Endothelial cell of umbilical vein (primary cell): ENCODE measurements around the gene ERG. TPM values are rescaled to one million over a fixed set of nuclear protein-coding genes. Genes with fewer than 3 reads are reported as not detected.

ENCODE experiments used
- BruUV-seq: library from RNA; stranded (reverse); fragments of 400-500 nt; replicated peaks from 2 replicates; lab custom pipeline; 2021; lab: Mats Ljungman, UMichigan
- CTCF ChIA-PET: fragments of 300-600, 350-600 bp; sonication (Branson Sonifier 250); formaldehyde crosslinking; loops from one replicate; lab custom pipeline; 2021; ENCODE audit warnings: antibody characterized with exemption, inconsistent platforms; lab: Charles Lee
- POLR2A ChIA-PET: fragments of 300-600, 350-600 bp; sonication (Branson Sonifier 250); formaldehyde crosslinking; loops from one replicate; lab custom pipeline; 2021; ENCODE audit warnings: antibody characterized with exemption, inconsistent platforms; lab: Charles Lee
- DNase-seq: peaks from one replicate; pipeline ENCODE4 v3.0.0-alpha.2; 2011; ENCODE audit warnings: low read depth, low spot score
- FAIRE-seq: peaks from 2 replicates; lab custom pipeline; 2011; peaks lifted over from hg19 to GRCh38; lab: Jason Lieb, UNC
- H2AFZ ChIP-seq: 2 replicates; pipeline ENCODE4 v1.6.0; 2012; ENCODE audit warnings: low read depth, low read length, control low read depth, inconsistent platforms
- H3K27ac ChIP-seq: 2 replicates; pipeline ENCODE4 v1.5.1; 2011; ENCODE audit warnings: low read depth, mild to moderate bottlenecking, control low read depth, low read length, moderate library complexity; ENCODE audit not compliant: insufficient read depth
- H3K27me3 ChIP-seq, 2 experiments: 2 replicates each; pipeline versions ENCODE4 v1.6.0 to v1.6.1; 2011; ENCODE audit warnings: low read length in 2 of 2, mixed read lengths in 1 of 2; ENCODE audit not compliant: control insufficient read depth in 2 of 2, insufficient read depth in 2 of 2
- H3K36me3 ChIP-seq, 2 experiments: 2 replicates in 1 of 2; 3 replicates in 1 of 2; pipeline ENCODE4 v1.5.1; 2011; ENCODE audit warnings: low read length in 2 of 2, mild to moderate bottlenecking in 1 of 2, moderate library complexity in 1 of 2; ENCODE audit not compliant: control insufficient read depth in 2 of 2, insufficient read depth in 2 of 2; ENCODE audit errors: extremely low read depth in 1 of 2
- H3K4me1 ChIP-seq: 3 replicates; pipeline ENCODE4 v1.5.1; 2011; ENCODE audit warnings: mild to moderate bottlenecking, low read length; ENCODE audit not compliant: control insufficient read depth, insufficient read depth; ENCODE audit errors: extremely low read depth
- H3K4me2 ChIP-seq: 2 replicates; pipeline ENCODE4 v1.6.1; 2011; ENCODE audit warnings: low read length, control low read depth, mixed read lengths; ENCODE audit not compliant: insufficient read depth
- H3K4me3 ChIP-seq, 3 experiments: fragments of 200-600 bp in 1 of 3; sonication (generic), shearing (Covaris generic) in 1 of 3; replicated peaks in 1 of 3; 2 replicates each; pipeline ENCODE4 v1.5.1; 2011 to 2016; ENCODE audit warnings: control low read depth in 3 of 3, low read length in 3 of 3, mild to moderate bottlenecking in 2 of 3, inconsistent platforms in 1 of 3, low read depth in 1 of 3, moderate library complexity in 1 of 3; ENCODE audit not compliant: insufficient read depth in 1 of 3
- H3K79me2 ChIP-seq: 2 replicates; pipeline ENCODE4 v1.6.0; 2012; ENCODE audit warnings: low read length, inconsistent platforms; ENCODE audit not compliant: control insufficient read depth, insufficient read depth
- H3K9ac ChIP-seq: replicated peaks from 2 replicates; pipeline ENCODE3; 2011; ENCODE audit warnings: low read length, control low read depth; ENCODE audit not compliant: insufficient read depth; ENCODE audit errors: extremely low read depth
- H3K9me1 ChIP-seq: replicated peaks from 3 replicates; pipeline ENCODE4 v1.6.0; 2011; ENCODE audit warnings: mild to moderate bottlenecking, low read length; ENCODE audit not compliant: control insufficient read depth, insufficient read depth; ENCODE audit errors: extremely low read depth
- H3K9me3 ChIP-seq: replicated peaks from 2 replicates; pipeline ENCODE4 v1.5.1; 2012; ENCODE audit warnings: low read length, inconsistent platforms; ENCODE audit not compliant: control insufficient read depth, insufficient read depth
- H4K20me1 ChIP-seq: replicated peaks from 2 replicates; pipeline ENCODE3; 2011; ENCODE audit warnings: mild to moderate bottlenecking, low read length; ENCODE audit not compliant: control insufficient read depth, insufficient read depth; ENCODE audit errors: extremely low read depth
- EZH2 ChIP-seq: IDR thresholded peaks from 2 replicates; pipeline ENCODE4 v1.6.1; 2012; ENCODE audit warnings: borderline replicate concordance, low read depth, mild to moderate bottlenecking, moderate library complexity, low read length, inconsistent platforms; ENCODE audit not compliant: severe bottlenecking
- FOS ChIP-seq: IDR thresholded peaks from 2 replicates; pipeline ENCODE4 v1.6.1; 2011; ENCODE audit warnings: mild to moderate bottlenecking, low read length, moderate library complexity, borderline replicate concordance; ENCODE audit not compliant: insufficient read depth
- GATA2 ChIP-seq: IDR thresholded peaks from 2 replicates; pipeline ENCODE4 v1.7.0; 2011; ENCODE audit warnings: low read depth, mild to moderate bottlenecking, moderate library complexity, mixed read lengths, low read length; ENCODE audit not compliant: insufficient read length, insufficient read depth
- JUN ChIP-seq: IDR thresholded peaks from 2 replicates; pipeline ENCODE4 v1.6.1; 2011; ENCODE audit warnings: borderline replicate concordance, low read depth; ENCODE audit not compliant: insufficient read length, insufficient read depth
- MYC ChIP-seq: IDR thresholded peaks from one replicate; pipeline ENCODE4 v1.6.1; 2011; ENCODE audit warnings: mild to moderate bottlenecking, low read depth, low read length
- POLR2A ChIP-seq: IDR thresholded peaks from 2 replicates; pipeline ENCODE4 v1.6.1; 2012; ENCODE audit warnings: low read depth, mild to moderate bottlenecking, control low read depth, low read length
- POLR2AphosphoS5 ChIP-seq: IDR thresholded peaks from 2 replicates; pipeline ENCODE4 v1.6.1; 2012; ENCODE audit warnings: low read depth, mild to moderate bottlenecking, control low read depth, low read length, moderate library complexity; ENCODE audit not compliant: insufficient read depth
- dilution Hi-C: fragments of 300-500 bp; cut with MboI; formaldehyde crosslinking; loops from one replicate; pipeline ENCODE4 v1.15.0; 2019; ENCODE audit warnings: low sequenced_read_pairs; ENCODE audit not compliant: extremely low pct_ligation_motif_present
- intact Hi-C: fragments of 100-400 bp; cut with micrococcal nuclease; formaldehyde crosslinking; loops from one replicate; pipeline ENCODE4 v1.10.0; 2022
- polyA plus RNA-seq, 4 experiments: library from polyadenylated mRNA; depleted of rRNA in 3 of 4; stranded (reverse) in 3 of 4; unstranded in 1 of 4; fragments of >200 nt; gene quantifications; 2 replicates each; pipeline versions ENCODE4 v1.2.1 to v1.2.3, GENCODE V29; 2011 to 2012; ENCODE audit warnings: missing spikeins in 1 of 4
- total RNA-seq: library from RNA; stranded (reverse); gene quantifications from 2 replicates; pipeline ENCODE4 v1.2.3, GENCODE V29; 2021
- TF ChIP-seq, protein P1 (sequence below): IDR thresholded peaks from 2 replicates; pipeline ENCODE4 v1.6.1; 2011; ENCODE audit not compliant: insufficient read depth, insufficient read length
- TF ChIP-seq, protein P2 (sequence below), 2 donors: IDR thresholded peaks; 1 replicate in 1 of 2; 2 replicates in 1 of 2; pipeline ENCODE4 v1.5.1; 2011; ENCODE audit warnings: low read length in 2 of 2, mild to moderate bottlenecking in 2 of 2, moderate library complexity in 2 of 2, control low read depth in 1 of 2, inconsistent platforms in 1 of 2, low read depth in 1 of 2; ENCODE audit not compliant: insufficient read depth in 1 of 2; ENCODE audit errors: extremely low read depth in 1 of 2

ERG gene
- total and polyA plus RNA-seq, 2 donors (not counting 3 experiments of a cell fraction or from before 2014, with no cell fraction given) = 173 to 210 TPM

GRCh38 chr21:38334866-38335265 lies 163.4 kb downstream of the ERG start:
- dilution Hi-C loops = no loop called here
- Histone ChIP-seq H3K4me2 (no peak overlapping the region), H2AFZ (no peak overlapping the region), H3K9ac (no peak overlapping the region), H3K9me1 (no peaks in the 10 kb centered on the region), H3K27ac (no peak overlapping the region), H3K79me2 (no peaks in the 10 kb centered on the region), H4K20me1 (no peaks in the 10 kb centered on the region), H3K36me3 (no peaks in the 10 kb centered on the region), H3K4me3 (no peak overlapping the region), H3K9me3 (no peaks in the 10 kb centered on the region), H3K27me3 (no peaks in the 10 kb centered on the region), H3K4me1 (no peaks in the 10 kb centered on the region)
- DNase-seq (no peak), FAIRE-seq (no peak)
- intact Hi-C loops = loop anchor here (1.0 kb wide), 1 partner anchor 116 kb away; no protein-coding TSS in a partner anchor
- BruUV-seq = no TSS peak
- no peak for TF ChIP-seq MYC
- TF ChIP-seq POLR2AphosphoS5 = no peak
- TF ChIP-seq POLR2A = no peak
- no peak for TF ChIP-seq JUN
- no peak for TF ChIP-seq FOS
- TF ChIP-seq EZH2 = no peak
- TF ChIP-seq GATA2 = no peak
- TF ChIP-seq, protein P1, sequence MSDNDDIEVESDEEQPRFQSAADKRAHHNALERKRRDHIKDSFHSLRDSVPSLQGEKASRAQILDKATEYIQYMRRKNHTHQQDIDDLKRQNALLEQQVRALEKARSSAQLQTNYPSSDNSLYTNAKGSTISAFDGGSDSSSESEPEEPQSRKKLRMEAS = no peak
- TF ChIP-seq, protein P2, sequence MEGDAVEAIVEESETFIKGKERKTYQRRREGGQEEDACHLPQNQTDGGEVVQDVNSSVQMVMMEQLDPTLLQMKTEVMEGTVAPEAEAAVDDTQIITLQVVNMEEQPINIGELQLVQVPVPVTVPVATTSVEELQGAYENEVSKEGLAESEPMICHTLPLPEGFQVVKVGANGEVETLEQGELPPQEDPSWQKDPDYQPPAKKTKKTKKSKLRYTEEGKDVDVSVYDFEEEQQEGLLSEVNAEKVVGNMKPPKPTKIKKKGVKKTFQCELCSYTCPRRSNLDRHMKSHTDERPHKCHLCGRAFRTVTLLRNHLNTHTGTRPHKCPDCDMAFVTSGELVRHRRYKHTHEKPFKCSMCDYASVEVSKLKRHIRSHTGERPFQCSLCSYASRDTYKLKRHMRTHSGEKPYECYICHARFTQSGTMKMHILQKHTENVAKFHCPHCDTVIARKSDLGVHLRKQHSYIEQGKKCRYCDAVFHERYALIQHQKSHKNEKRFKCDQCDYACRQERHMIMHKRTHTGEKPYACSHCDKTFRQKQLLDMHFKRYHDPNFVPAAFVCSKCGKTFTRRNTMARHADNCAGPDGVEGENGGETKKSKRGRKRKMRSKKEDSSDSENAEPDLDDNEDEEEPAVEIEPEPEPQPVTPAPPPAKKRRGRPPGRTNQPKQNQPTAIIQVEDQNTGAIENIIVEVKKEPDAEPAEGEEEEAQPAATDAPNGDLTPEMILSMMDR (IDR thresholded peaks at IDR 0.05; ENCODE audit: extremely low read depth in 1 of 2, insufficient read depth in 1 of 2, low read depth in 1 of 2, low read length in 2 of 2) = no peak
- CTCF ChIA-PET = interaction anchor here (1.4 to 5.2 kb wide), 4 partner anchors 16 to 164 kb away, joined by 3 to 50 read pairs (median 16); no protein-coding TSS in a partner anchor
- POLR2A ChIA-PET = no interaction called here
